ENCODE data around the gene FRMD6.
"Not testable (repeated sequence)": the region's sequence is repeated elsewhere in the genome, so short reads cannot be mapped to it uniquely, and the experiment has no call there.

Gene FRMD6

GRCh38 chr14:51633298-51633697, 18.4 kb upstream of the FRMD6 start:
- not testable (repeated sequence) for DNase-seq

GRCh38 chr14:51636109-51636508, 15.6 kb upstream of the FRMD6 start:
- no peak for DNase-seq

GRCh38 chr14:51638071-51638944, 13.4 kb upstream of the FRMD6 start:
- no peak for DNase-seq

GRCh38 chr14:51639668-51640316, 11.9 kb upstream of the FRMD6 start:
- DNase-seq = no peak

GRCh38 chr14:51643140-51643539, 8.6 kb upstream of the FRMD6 start:
- no peak for DNase-seq

- no peak for DNase-seq
These were observed 7.3 kb upstream of the FRMD6 start for GRCh38 chr14:51644217-51644933.

GRCh38 chr14:51648296-51648695, 3.4 kb upstream of the FRMD6 start:
- no peak for DNase-seq

GRCh38 chr14:51650716-51651387, 858 bp upstream of the FRMD6 start:
- DNase-seq = no peak

- no peak for DNase-seq
These were observed 713 bp downstream of the FRMD6 start for GRCh38 chr14:51652168-51653078.

GRCh38 chr14:51653079-51653774, 1.5 kb downstream of the FRMD6 start:
- no peak for DNase-seq

- no peak for DNase-seq
These were observed 2.2 kb downstream of the FRMD6 start for GRCh38 chr14:51653775-51654532.

GRCh38 chr14:51654533-51654845, 2.8 kb downstream of the FRMD6 start:
- DNase-seq = no peak

- DNase-seq = no peak
These were observed 6.1 kb downstream of the FRMD6 start for GRCh38 chr14:51657762-51658161.

- DNase-seq = no peak
These were observed 6.9 kb downstream of the FRMD6 start for GRCh38 chr14:51658441-51659173.

- no peak for DNase-seq
These were observed 9.0 kb downstream of the FRMD6 start for GRCh38 chr14:51660741-51661140.

- no peak for DNase-seq
These were observed 9.8 kb downstream of the FRMD6 start for GRCh38 chr14:51661504-51661903.

- no peak for DNase-seq
These were observed 12.1 kb downstream of the FRMD6 start for GRCh38 chr14:51663783-51664326.

- DNase-seq = no peak
These were observed 14.4 kb downstream of the FRMD6 start for GRCh38 chr14:51666070-51666469.

- no peak for DNase-seq
These were observed 15.1 kb downstream of the FRMD6 start for GRCh38 chr14:51666826-51667225.

- no peak for DNase-seq
These were observed 17.2 kb downstream of the FRMD6 start for GRCh38 chr14:51668870-51669269.

All from activated CD4-positive, alpha-beta T cell treated with anti-CD3 and anti-CD28 coated beads, Interleukin-2, amount 50 U/mL, for 1 hour (primary cell).